HG03060 (cell line): ENCODE data around the gene DSN1.

ENCODE experiments used
- ATAC-seq: cut with Tn5 transposase; IDR thresholded peaks from one replicate; pipeline ENCODE4 v1.9.1; 2021; ENCODE audit warnings: low read depth, moderate number of reproducible peaks; ENCODE audit not compliant: unreplicated experiment

DSN1 gene

DNA sequence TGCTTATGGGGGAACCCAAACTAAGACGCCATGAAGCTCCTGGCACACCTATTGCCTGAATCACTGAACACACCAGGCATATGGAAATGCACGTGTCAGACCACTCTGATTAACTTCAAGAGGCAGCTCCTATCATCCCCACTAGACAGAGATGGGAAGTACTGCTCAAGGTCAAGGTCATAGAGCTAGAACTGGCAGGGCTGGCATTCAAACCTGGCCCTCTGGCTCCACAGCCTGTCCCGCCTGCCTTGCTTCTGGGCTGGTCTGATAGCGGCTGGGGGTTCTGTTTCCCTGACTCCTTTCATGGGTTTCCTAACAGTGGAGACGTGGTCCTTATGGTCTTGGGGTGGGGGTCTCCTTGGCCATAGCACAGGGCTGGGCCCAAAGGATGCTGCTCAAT is 22.6 kb upstream of the DSN1 start:
- ATAC-seq: no peak

DNA sequence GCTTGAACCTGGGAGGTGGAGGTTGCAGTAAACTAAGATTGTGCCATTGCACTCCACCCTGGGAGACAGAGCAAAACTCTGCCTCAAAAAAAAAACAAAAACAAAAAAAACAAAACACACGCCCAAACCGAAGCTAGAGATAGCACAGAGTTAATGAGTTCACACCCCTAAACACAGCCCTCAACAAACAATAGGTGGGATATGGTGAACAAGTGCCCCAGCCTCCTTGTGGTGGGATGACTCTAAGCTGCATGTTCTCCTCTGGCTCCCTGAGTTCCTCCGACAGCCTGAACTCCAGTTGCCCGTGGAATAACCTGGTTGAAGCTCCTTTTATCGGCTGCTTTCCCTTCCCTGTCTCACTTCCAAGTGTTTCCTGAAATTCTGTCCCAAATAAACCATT is 22.1 kb upstream of the DSN1 start:
- no peak for ATAC-seq

DNA sequence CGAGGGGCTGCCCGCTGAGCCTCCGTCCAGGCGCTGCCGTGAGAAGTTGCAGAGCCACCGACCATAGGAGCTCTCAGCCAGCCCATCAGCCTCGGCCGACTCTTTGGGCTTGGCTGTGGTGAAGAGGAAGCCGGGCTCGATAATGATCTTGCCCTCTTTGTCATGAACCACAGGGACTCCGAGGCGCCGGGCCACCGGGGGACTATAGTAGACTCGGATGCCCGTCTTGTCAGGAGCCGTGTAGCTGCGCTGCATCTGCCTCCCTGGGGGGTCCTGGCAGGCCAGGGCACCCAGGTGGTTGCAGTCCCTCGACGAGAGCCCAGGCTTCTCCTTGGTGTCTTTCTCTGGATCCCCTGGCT is 20.5 kb upstream of the DSN1 start:
- no peak for ATAC-seq

DNA sequence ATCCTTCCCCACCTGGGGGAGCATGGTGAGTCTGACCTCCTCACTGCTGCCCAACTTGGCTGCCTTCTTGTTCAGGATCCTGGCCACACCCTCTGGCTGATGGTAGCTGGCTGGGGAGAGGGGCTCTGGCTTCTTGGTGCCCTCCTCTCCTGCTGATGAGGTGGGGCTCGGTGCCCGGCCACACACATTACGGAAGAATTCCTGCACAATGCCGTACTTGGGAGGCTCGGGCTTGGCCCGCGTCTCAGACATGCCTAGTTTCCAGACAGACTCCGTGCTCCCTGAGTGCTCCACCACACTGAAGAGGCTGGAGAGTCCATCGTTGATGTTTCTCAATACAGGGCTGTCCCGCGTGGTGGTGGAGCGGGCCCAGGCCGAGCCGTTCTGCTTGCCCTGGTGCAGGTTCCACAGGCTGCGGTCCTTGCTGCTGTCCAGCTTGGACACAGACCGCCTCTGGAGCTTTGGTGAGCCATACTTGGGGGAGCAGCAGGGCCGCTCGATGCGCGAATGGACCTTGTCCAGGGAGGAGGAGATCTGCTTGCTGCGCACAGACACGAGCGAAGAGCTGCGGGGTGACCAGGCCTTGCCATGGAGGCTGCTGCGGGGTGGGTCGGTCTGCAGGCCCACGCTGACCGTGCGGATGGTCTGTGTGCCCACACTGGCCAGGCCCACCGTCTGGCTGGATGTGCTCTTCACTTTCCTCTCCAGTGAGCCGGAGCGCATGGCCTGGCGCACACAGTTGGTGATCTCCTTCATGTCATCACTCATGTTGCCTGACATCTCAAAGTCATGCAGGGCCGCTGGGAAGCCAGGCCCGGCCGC is 19.9 kb upstream of the DSN1 start:
- no peak for ATAC-seq

DNA sequence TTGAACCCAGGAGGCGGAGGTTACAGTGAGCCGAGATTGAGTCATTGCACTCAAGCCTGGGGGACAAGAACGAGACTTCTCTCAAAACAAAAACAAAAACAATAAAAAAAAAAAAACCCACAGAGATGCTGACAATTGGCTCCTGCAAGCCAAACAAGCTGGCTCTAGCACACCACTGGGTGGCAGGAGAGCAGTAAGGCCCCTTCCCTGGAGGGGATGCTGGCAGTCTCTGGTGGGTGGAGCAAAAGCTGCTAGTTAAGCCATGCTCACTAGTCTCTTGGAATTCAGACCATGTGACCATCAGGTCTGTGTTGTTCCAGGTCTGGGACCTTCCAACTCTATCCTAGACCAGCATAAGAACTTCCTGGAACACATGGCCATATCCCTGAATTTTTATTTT is 18.9 kb upstream of the DSN1 start:
- no peak for ATAC-seq

DNA sequence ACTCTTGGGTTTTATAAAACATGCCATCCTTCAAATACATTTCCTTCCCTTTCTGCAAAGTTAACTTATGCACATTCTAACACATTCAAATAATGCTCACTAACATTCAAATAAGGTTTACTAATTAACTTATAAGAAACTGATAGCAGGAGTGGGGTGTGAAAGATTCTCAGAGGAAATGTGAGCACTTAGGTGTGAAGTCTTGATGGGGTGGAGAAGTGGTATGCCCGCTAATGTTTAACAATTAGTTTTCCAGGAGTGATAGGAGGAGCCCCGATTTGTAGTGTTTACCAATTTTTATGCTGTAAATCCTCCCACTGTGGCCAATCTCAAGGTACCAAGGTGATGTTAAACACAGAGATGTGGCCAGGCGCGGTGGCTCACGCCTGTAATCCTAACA is 18.3 kb upstream of the DSN1 start:
- ATAC-seq: no peak

DNA sequence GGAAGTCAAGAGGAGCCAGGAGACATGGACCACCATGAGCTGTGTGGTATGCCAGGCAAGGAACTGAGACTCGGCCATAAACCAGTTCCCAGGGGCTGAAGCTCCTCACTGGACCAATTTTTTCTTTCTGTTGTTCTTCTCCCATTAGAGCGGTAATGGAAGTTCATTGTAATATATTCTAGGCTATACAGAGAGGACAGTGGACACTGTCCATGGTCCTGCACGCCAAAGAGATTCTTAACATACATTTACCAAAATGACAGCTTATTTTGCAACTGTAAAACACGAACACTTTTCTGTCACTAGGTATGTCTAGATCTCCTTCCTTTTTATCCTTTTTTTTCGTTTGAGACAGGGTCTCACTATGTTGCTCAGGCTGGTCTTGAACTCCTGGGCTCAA is 13.1 kb upstream of the DSN1 start:
- ATAC-seq: no peak

DNA sequence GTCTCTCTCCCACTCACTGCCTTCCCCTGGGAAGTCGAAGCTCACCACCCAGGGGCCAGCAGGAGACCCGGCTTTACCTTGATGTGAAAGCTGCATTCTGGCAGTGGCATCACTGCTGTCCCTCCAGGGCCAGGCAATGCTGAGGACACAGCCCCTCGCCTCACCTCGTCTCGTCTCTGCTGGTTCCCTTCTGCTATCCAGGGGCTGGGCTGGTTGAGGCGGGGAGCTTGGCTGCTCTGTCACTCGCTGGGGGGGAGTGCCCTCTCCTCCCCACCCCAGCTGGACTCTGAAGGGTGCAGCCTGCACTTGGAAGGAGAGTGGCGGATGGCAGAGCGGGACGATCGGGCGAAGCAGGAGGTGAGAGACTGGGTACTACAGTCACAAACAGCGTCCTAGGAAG is 12.7 kb upstream of the DSN1 start:
- no peak for ATAC-seq

DNA sequence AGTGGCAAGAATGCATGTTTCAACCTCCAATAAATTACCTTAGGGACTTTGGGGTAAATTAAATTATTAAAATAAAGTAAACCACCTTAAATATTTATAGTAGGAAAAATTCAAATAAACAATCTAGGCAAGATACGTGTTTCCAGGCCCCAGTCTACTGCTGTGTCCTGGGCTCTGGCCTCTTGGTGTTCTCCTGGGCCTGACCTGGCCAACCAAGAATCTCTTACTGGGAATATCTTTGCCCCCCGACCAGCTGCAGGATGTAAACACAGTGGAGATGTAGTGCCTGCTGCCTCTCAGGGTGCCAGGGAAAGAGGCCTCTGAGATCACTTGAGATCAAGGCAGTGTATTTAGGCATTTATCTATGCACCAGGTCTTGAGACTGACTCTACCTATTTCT is 11.7 kb upstream of the DSN1 start:
- ATAC-seq: no peak

DNA sequence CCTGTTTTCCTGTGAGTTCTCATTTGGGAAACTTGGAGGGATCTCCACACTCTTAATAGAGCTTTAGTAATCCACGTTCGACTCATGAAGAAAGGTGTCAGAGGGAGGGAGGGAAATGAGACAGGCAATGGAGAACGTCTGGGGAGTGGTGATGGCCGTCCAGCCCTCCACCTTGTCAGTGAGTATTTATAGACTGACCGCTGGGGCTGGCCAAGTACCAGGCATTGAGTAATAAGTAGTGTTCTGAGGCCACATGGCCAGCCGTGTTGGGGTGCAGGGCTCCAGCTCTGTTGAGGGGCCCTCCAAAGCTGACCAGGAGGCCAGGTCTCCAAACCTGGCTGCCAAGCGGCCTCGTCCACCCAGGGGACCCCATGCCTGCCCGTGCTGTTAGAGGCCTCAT is 11.3 kb upstream of the DSN1 start:
- ATAC-seq: no peak

DNA sequence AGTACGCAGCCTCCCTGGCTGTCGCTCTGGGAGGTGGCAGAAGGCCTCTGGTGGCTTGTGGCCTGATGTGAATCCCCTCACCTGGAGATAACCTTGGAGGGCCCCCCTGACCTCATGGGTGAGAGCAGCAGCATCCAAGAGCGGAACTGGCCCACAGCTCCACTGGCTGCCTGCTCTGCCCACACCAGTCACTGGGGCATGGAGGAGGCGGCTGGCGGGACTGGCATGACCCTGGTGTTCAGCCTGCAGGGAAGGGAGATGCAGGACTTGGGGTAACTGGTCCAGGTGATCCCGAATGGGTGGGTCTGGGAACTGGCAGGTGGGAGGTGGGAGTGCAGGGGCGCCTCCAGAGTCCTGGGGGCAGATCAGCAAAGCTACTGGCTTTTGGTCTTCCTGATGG is 10.6 kb upstream of the DSN1 start:
- no peak for ATAC-seq

DNA sequence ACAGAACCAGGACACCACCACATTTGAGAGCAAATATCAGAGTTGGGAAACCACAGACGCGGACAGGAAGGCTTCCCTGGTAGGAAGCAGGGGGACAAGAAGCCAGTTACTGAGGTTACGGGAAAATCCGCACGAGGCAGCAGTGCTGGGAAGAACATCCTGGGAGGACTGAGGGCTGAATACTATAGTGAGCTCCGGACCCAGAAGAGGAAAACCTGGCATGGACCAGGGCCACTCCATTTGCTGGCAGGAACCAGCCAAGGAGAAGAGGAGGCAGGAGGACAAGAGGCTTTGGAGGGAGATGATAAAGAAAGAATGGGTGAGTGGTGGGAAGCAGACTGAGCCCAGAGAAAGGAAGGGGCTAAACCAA is 6.1 kb upstream of the DSN1 start:
- ATAC-seq: no peak

DNA sequence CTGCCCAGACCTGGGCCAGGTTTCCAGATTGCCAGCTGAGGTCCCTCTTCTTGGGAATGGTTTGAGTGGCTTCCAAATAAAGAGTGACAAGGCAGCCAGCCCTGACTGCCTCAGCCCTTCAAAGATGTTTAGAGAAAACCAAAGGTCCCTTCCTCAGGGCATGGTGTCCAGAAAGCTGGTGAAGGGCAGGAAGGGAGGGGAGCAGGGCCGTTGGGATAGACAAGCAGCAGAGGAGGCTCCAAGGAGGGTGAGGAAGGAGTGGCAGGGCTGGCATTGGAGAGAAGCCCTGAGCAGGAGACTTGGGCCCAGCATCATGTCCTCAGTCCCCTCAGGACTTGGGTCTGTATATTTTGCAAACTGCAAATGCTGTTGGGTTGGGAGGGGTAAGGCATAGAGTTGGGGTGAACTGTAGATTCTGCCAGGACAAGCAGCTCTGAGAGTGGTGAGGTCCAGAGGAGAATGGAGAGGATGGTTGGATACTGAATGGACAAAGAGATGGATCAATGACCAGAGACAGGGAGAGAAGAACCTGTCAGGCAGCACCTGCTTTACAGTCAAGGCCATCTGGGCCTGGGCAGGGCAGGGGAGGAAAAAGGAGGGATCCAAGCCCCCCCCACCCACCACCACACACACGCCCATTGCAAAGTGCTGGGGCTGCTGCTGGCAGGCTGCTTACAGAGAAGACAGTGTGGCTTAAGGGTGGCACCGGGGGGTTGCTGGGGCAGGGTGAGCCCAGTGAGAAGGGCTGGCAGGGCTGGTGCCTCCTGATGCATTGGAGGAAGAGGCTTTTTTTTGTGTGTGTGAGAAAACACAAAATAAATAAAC is 5.5 kb upstream of the DSN1 start:
- no peak for ATAC-seq

DNA sequence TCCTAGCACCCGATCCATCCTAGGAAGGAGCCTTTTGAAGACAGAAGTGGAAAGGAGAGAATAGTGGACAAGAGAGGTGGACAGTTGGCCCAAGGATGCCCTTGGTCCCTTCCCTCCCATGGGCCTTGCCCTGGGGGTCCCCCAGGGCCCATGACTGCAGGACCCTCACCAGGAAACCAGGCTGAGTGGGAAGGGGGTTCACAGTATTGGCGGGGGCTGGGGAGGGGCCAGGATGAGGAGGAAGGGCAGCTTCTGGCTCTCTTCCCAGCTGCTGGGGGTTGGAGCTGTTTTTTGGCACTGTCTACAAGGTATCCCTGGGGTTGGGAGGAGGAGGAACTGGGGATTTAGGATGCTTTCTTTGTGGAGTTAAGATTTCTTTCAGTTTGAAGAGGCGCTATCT is 4.0 kb upstream of the DSN1 start:
- ATAC-seq: no peak

DNA sequence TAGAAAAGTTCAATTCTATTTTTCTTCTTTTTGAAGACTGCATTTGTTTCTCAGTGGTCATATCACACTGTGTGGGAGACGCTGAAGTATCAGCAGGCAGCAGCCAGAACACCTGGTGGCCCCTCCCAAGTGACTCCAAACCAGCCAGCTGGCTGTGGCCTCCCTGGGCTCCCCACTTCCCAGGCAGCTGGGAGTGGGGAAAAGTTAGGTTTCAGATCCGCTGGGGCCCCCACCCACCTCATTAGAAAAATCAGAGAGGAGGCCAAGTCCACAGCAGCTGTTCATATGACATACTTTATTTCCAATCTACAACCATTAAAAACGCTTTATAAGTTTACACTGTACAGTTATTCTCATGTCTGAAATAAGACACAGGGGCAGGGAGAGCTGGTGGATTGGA is 3.6 kb upstream of the DSN1 start:
- ATAC-seq: no peak

DNA sequence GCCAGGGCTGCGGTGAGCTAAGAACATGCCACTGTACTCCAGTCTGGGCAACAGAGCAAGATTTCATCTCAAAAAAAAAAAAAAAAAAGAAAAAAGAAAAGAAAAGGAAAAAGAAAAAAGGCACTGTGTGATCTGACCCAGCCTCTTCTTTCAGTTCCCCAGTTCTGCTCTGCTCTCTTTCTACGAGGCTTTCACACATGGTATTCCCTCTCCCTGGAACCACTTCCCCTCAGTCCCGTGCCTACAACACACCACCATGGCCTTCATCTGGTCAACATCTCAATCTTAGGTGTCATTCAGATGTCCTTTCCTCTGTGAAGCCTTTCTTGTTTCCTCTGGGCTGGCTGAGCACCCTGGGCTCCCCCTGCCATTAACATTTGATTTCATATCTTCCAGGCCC is 2.3 kb upstream of the DSN1 start:
- no peak for ATAC-seq

DNA sequence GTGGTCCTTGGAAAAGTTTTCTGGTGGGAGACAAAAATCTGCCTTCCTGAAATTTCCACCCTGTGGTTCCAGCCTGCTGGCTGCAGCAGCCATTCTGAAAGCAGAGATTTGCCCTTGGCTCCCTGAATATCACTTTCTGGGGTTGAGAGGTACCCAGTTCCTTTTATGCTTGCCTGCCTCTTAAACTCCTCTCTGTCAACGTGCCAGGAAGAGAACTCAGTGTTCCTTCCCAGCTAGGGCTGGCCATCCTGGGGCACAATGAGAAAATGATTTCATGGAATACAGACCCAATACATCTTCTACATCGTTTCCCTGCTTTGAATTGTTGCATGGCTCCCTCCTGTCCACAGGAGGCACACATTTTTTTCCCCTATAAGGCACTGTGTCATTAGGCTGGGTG is 1.6 kb upstream of the DSN1 start:
- no peak for ATAC-seq

DNA sequence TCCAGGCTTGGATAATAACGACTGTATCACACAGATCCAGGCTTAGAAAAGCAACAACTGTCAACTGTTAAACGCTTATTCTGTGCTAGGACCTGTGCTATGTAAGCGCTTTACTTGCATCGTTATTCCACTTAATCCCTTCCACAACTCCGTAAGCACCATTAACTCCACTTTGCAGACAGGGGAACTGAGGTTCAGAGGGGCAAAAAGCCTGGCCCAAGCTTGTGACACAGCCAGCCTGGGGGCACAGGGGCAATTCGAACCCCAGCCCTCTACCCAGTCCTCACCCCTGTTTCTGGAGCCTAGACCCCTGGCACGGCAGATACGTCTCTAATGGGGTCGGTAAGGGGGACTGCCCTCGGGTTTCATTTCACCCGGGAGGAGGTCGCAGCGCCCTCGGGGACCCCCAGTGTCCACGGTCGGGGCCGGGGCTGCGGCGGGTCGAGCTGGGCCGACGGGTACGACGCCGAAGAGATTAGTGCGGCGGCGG is 411 bp downstream of the DSN1 start:
- ATAC-seq: no peak

DNA sequence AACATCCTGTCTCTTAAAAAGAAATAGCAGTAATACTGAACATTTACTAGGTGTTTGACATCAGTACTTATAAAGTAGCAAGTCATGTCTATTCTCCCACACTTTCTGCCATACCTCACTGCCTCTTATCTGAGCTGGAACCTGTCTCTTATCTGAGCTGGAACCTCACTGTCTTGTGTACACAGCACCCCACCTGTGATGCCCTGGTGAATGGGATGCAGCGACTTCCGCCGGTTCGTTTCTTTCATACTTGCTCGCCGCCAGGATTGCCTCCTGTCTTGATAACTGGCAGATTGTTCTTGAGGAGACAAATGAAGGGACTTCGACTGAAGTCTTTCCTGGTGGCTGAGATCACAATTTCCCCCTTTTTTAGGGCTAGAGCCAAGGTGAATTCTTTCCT is 2.9 kb downstream of the DSN1 start:
- ATAC-seq: no peak

DNA sequence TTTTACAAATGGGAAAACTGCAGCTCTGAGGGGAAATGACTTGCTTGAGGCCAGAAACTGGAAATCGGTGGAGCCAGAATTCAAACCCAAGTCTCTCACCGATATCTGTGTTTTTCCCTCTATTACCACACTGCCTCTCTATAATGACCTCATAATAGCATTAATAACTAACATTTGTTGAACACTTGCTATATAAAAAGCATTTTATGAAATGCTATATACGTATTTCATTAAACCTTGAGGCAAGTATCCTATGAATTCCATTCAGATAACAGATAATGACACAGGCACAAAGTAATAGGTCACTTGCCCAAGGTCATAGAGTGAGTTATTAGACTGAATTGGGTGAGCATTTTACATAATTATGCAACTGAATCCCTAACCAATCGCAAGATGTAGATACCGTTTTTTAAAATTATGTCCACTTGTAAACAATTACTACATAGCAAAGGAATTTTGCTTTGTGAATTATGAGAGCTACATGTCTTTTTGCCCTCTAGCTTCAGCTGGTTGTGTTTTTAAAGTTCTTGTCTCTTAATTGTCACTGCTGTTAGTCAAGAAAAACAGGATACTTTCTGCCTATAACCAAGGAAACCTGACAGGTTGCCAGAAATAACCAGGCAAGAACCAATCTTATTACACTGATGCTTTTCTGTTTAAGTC is 4.7 kb downstream of the DSN1 start:
- no peak for ATAC-seq

DNA sequence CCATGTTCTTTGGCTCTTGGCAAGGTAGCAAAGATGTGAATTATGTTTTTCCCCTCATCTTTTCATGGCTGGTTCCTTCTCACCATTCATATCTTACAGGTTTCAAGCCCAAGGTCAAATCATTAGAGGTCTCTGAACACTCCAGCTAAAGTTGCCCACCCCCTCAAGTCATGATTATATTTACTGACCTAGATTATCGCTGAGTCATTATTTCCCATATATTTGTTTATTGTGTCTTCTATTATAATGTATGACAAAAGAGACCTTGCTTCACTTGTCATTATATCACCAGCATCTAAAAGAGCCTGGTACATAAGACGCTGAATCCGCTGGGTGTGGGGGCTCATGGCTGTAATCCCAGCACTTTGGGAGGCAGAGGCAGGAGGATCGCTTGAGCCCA is 12.4 kb downstream of the DSN1 start:
- ATAC-seq: no peak

DNA sequence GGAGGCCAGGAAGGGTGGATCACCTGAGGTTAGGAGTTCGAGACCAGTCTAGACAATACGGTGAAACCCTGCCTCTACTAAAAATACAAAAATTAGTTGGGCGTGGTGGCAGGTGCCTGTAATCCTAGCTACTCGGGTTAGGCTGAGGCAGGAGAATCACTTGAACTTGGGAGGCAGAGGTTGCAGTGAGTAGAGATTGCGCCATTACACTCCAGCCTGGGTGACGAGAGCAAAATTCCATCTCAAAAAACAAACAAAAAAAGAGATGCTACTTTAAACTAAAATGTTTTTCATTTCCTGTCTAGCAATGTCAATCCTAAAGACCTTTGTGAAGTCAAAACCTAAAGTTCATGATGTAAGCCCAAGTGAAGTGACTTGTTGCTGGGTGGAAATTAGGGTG is 12.9 kb downstream of the DSN1 start:
- no peak for ATAC-seq
